WTC11 (cell line): ENCODE results near the gene PCDH10. TPM values are rescaled to one million over a fixed set of nuclear protein-coding genes. Genes with fewer than 3 reads are reported as not detected.

ENCODE experiments used
- ATAC-seq: fragments of 200-7000 bp; cut with Tn5 transposase; 2 replicates; pipeline ENCODE4 v1.10.0; 2021; ENCODE audit warnings: mild to moderate bottlenecking, moderate library complexity
- CTCF ChIA-PET: fragments of 300-600 bp; sonication (Branson Sonifier 250); formaldehyde crosslinking; loops from one replicate; lab custom pipeline; 2021; ENCODE audit warnings: antibody characterized with exemption; lab: Charles Lee
- POLR2A ChIA-PET: fragments of 350-600 bp; sonication (Branson Sonifier 250); formaldehyde crosslinking; loops from one replicate; lab custom pipeline; 2021; ENCODE audit warnings: antibody characterized with exemption; lab: Charles Lee
- DNase-seq: peaks from one replicate; pipeline ENCODE4 v3.0.0; 2021; ENCODE audit warnings: low spot score
- H3K27ac Mint-ChIP-seq: 2 replicates; pipeline ENCODE4 v1.8.0; 2021; ENCODE audit warnings: mixed read lengths
- H3K27me3 Mint-ChIP-seq: 2 replicates; pipeline ENCODE4 v1.8.0; 2021; ENCODE audit warnings: low read depth, mild to moderate bottlenecking, moderate library complexity, mixed read lengths
- H3K36me3 Mint-ChIP-seq: 2 replicates; pipeline ENCODE4 v1.8.0; 2021; ENCODE audit warnings: mixed read lengths
- H3K4me1 Mint-ChIP-seq: 2 replicates; pipeline ENCODE4 v1.8.0; 2022; ENCODE audit warnings: mixed read lengths
- H3K4me3 Mint-ChIP-seq: 2 replicates; pipeline ENCODE4 v1.8.0; 2021; ENCODE audit warnings: mild to moderate bottlenecking, moderate library complexity, mixed read lengths
- H3K9me3 Mint-ChIP-seq: 2 replicates; pipeline ENCODE4 v1.8.0; 2021; ENCODE audit warnings: mixed read lengths
- FOXJ3 ChIP-seq: sonication (generic); formaldehyde crosslinking; IDR thresholded peaks from 2 replicates; pipeline ENCODE4 v1.9.0; 2021; ENCODE audit warnings: missing genetic modification reagents, mild to moderate bottlenecking, borderline replicate concordance
- GTF2I ChIP-seq: fragments of 250-450 bp; sonication (Bioruptor Pico); conservative IDR thresholded peaks from 2 replicates; pipeline ENCODE4 v1.4.0; 2021; ENCODE audit warnings: mild to moderate bottlenecking
- HMGA2 ChIP-seq: fragments of 250-450 bp; sonication (Bioruptor Pico); IDR thresholded peaks from 2 replicates; pipeline ENCODE4 v1.4.0; 2021; ENCODE audit warnings: mild to moderate bottlenecking, moderate library complexity
- JUN ChIP-seq: sonication (generic); formaldehyde crosslinking; IDR thresholded peaks from 2 replicates; pipeline ENCODE4 v1.8.0; 2023; ENCODE audit warnings: mild to moderate bottlenecking, missing genetic modification reagents
- KAT7 ChIP-seq: sonication (generic); formaldehyde crosslinking; IDR thresholded peaks from 2 replicates; pipeline ENCODE4 v1.8.1; 2023; ENCODE audit warnings: missing genetic modification reagents, mild to moderate bottlenecking, borderline replicate concordance
- MLX ChIP-seq: sonication (generic); formaldehyde crosslinking; IDR thresholded peaks from 2 replicates; pipeline ENCODE4 v1.8.1; 2023; ENCODE audit warnings: mild to moderate bottlenecking, missing genetic modification reagents, moderate library complexity
- NFE2L1 ChIP-seq: sonication (generic); formaldehyde crosslinking; IDR thresholded peaks from 2 replicates; pipeline ENCODE4 v1.8.1; 2023; ENCODE audit warnings: missing genetic modification reagents
- NR2C2 ChIP-seq: sonication (generic); formaldehyde crosslinking; IDR thresholded peaks from 2 replicates; pipeline ENCODE4 v1.8.0; 2022; ENCODE audit warnings: mild to moderate bottlenecking, missing genetic modification reagents
- RELA ChIP-seq: sonication (generic); formaldehyde crosslinking; IDR thresholded peaks from 2 replicates; pipeline ENCODE4 v1.8.1; 2022; ENCODE audit warnings: missing genetic modification reagents, mild to moderate bottlenecking, borderline replicate concordance
- TP53 ChIP-seq: sonication (generic); formaldehyde crosslinking; IDR thresholded peaks from 2 replicates; pipeline ENCODE4 v1.8.1; 2023; ENCODE audit warnings: mild to moderate bottlenecking, missing genetic modification reagents
- ZNF396 ChIP-seq: fragments of 250-450 bp; sonication (Bioruptor Pico); IDR thresholded peaks from 2 replicates; pipeline ENCODE4 v1.8.0; 2021; ENCODE audit warnings: mild to moderate bottlenecking, moderate library complexity, borderline replicate concordance
- ZNF671 ChIP-seq: fragments of 250-450 bp; sonication (Bioruptor Pico); IDR thresholded peaks from 2 replicates; pipeline ENCODE4 v1.8.0; 2021; ENCODE audit warnings: mild to moderate bottlenecking
- total RNA-seq: library from RNA; stranded (reverse); gene quantifications from 3 replicates; pipeline ENCODE4 v1.2.3, GENCODE V29; 2021
- TF ChIP-seq, protein P1 (sequence below): sonication (generic); formaldehyde crosslinking; conservative IDR thresholded peaks from 2 replicates; pipeline ENCODE4 v1.8.1; 2023; ENCODE audit warnings: mild to moderate bottlenecking, low read depth, missing genetic modification reagents, moderate library complexity
- TF ChIP-seq, protein P2 (sequence below): sonication (generic); formaldehyde crosslinking; IDR thresholded peaks from 2 replicates; pipeline ENCODE4 v1.8.1; 2023; ENCODE audit warnings: mild to moderate bottlenecking, missing genetic modification reagents
- TF ChIP-seq, protein P3 (sequence below): sonication (generic); formaldehyde crosslinking; IDR thresholded peaks from 2 replicates; pipeline ENCODE4 v1.8.1; 2023; ENCODE audit warnings: mild to moderate bottlenecking, missing genetic modification reagents
- TF ChIP-seq, protein P4 (sequence below): sonication (generic); formaldehyde crosslinking; conservative IDR thresholded peaks from 2 replicates; pipeline ENCODE4 v1.8.1; 2022; ENCODE audit warnings: mild to moderate bottlenecking, missing genetic modification reagents
- TF ChIP-seq, protein P5 (sequence below): fragments of 250-450 bp; sonication (Bioruptor Pico); IDR thresholded peaks from 2 replicates; pipeline ENCODE4 v1.8.0; 2021; ENCODE audit warnings: mild to moderate bottlenecking
- TF ChIP-seq, protein P6 (sequence below): sonication (generic); formaldehyde crosslinking; IDR thresholded peaks from 2 replicates; pipeline ENCODE4 v1.8.1; 2022; ENCODE audit warnings: missing genetic modification reagents, borderline replicate concordance
- TF ChIP-seq, protein P7 (sequence below): sonication (generic); formaldehyde crosslinking; IDR thresholded peaks from 2 replicates; pipeline ENCODE4 v1.8.0; 2022; ENCODE audit warnings: mild to moderate bottlenecking, missing genetic modification reagents
- TF ChIP-seq, protein P8 (sequence below): sonication (generic); formaldehyde crosslinking; IDR thresholded peaks from 2 replicates; pipeline ENCODE4 v1.8.0; 2022; ENCODE audit warnings: mild to moderate bottlenecking, missing genetic modification reagents

Gene PCDH10
- total RNA-seq, 1 experiment from 2014 or later, result 7.8 TPM

DNA sequence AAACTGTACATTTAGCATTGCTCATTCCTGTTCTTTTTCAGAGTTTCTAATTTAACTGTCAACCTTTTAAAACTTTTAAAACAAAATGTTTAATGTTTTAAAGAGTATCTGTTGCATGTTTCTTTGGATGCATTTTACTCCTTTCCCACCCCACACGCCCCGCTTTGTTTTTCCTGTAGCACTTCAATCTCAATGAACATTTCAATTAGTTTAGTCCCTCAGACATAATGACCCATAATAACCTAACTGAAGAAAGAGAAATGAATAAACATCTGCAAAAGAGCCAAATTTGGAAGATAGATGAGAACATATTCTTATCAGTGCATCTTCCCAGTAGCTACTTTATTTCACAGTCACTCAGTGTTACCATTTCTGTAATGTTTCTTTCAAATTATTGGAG lies 7.5 kb downstream of the PCDH10 start (continued):
- TF ChIP-seq, protein P1, sequence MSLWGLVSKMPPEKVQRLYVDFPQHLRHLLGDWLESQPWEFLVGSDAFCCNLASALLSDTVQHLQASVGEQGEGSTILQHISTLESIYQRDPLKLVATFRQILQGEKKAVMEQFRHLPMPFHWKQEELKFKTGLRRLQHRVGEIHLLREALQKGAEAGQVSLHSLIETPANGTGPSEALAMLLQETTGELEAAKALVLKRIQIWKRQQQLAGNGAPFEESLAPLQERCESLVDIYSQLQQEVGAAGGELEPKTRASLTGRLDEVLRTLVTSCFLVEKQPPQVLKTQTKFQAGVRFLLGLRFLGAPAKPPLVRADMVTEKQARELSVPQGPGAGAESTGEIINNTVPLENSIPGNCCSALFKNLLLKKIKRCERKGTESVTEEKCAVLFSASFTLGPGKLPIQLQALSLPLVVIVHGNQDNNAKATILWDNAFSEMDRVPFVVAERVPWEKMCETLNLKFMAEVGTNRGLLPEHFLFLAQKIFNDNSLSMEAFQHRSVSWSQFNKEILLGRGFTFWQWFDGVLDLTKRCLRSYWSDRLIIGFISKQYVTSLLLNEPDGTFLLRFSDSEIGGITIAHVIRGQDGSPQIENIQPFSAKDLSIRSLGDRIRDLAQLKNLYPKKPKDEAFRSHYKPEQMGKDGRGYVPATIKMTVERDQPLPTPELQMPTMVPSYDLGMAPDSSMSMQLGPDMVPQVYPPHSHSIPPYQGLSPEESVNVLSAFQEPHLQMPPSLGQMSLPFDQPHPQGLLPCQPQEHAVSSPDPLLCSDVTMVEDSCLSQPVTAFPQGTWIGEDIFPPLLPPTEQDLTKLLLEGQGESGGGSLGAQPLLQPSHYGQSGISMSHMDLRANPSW (CRISPR knock-in tag), result no peak
- TF ChIP-seq, protein P2, sequence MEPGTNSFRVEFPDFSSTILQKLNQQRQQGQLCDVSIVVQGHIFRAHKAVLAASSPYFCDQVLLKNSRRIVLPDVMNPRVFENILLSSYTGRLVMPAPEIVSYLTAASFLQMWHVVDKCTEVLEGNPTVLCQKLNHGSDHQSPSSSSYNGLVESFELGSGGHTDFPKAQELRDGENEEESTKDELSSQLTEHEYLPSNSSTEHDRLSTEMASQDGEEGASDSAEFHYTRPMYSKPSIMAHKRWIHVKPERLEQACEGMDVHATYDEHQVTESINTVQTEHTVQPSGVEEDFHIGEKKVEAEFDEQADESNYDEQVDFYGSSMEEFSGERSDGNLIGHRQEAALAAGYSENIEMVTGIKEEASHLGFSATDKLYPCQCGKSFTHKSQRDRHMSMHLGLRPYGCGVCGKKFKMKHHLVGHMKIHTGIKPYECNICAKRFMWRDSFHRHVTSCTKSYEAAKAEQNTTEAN (CRISPR knock-in tag), result no peak
- TF ChIP-seq, protein P3, sequence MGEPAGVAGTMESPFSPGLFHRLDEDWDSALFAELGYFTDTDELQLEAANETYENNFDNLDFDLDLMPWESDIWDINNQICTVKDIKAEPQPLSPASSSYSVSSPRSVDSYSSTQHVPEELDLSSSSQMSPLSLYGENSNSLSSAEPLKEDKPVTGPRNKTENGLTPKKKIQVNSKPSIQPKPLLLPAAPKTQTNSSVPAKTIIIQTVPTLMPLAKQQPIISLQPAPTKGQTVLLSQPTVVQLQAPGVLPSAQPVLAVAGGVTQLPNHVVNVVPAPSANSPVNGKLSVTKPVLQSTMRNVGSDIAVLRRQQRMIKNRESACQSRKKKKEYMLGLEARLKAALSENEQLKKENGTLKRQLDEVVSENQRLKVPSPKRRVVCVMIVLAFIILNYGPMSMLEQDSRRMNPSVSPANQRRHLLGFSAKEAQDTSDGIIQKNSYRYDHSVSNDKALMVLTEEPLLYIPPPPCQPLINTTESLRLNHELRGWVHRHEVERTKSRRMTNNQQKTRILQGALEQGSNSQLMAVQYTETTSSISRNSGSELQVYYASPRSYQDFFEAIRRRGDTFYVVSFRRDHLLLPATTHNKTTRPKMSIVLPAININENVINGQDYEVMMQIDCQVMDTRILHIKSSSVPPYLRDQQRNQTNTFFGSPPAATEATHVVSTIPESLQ, result no peak
- no peak for TF ChIP-seq ZNF396 (CRISPR knock-in tag)

DNA sequence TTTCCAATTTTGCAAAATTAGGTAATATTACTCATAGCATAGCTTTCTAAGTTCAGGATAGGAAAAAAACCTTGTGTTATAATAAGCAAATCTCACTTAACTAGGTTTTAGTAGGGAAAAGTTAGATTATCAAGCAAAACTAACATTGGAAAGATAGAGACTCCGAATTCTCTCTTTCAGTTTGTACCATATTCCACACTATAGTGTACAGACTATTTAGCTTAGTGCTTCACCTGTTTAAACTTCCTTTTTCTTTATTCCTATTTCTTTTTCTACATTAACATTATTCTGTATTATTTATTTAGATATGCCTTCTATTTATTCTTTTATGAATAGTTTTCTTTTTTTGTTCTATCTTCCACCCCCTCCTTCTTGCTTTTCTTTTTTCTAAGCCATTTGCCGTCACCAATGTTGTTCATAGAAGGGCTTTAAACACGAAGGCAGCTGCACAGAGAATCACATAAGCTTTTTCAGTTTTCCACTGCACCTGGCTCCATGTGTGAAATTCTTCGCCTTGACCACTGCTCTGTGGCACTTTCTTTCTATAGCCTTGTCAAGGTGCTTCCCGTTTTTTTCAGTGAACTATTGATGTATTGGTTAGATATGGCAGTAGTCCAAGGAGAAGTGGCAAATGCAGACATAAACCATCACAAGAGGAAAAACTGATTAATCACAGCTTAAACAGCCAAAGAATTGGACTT lies 8.5 kb downstream of the PCDH10 start:
- Mint-ChIP-seq H3K36me3 (no peaks in the 10 kb centered on the region), H3K4me3 (no peak overlapping the region), H3K9me3 (no peaks in the 10 kb centered on the region), H3K27ac (no peak overlapping the region), H3K27me3 (peaks cover 14% of the 10 kb centered on the region), H3K4me1 (peaks cover 36% of the 10 kb centered on the region)
- no peak for TF ChIP-seq MLX (CRISPR knock-in tag)
- TF ChIP-seq RELA (CRISPR knock-in tag), result no peak
- no peak for TF ChIP-seq ZNF671 (CRISPR knock-in tag)
- no peak for TF ChIP-seq JUN
- TF ChIP-seq, protein P4, sequence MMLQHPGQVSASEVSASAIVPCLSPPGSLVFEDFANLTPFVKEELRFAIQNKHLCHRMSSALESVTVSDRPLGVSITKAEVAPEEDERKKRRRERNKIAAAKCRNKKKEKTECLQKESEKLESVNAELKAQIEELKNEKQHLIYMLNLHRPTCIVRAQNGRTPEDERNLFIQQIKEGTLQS, result no peak
- TF ChIP-seq GTF2I (CRISPR knock-in tag), result no peak
- TF ChIP-seq, protein P5, sequence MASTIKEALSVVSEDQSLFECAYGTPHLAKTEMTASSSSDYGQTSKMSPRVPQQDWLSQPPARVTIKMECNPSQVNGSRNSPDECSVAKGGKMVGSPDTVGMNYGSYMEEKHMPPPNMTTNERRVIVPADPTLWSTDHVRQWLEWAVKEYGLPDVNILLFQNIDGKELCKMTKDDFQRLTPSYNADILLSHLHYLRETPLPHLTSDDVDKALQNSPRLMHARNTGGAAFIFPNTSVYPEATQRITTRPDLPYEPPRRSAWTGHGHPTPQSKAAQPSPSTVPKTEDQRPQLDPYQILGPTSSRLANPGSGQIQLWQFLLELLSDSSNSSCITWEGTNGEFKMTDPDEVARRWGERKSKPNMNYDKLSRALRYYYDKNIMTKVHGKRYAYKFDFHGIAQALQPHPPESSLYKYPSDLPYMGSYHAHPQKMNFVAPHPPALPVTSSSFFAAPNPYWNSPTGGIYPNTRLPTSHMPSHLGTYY, result no peak
- TF ChIP-seq NR2C2 (CRISPR knock-in tag), result no peak
- TF ChIP-seq, protein P6, sequence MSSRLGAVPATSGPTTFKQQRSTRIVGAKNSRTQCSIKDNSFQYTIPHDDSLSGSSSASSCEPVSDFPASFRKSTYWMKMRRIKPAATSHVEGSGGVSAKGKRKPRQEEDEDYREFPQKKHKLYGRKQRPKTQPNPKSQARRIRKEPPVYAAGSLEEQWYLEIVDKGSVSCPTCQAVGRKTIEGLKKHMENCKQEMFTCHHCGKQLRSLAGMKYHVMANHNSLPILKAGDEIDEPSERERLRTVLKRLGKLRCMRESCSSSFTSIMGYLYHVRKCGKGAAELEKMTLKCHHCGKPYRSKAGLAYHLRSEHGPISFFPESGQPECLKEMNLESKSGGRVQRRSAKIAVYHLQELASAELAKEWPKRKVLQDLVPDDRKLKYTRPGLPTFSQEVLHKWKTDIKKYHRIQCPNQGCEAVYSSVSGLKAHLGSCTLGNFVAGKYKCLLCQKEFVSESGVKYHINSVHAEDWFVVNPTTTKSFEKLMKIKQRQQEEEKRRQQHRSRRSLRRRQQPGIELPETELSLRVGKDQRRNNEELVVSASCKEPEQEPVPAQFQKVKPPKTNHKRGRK, result no peak
- TF ChIP-seq KAT7, result no peak
- TF ChIP-seq, protein P7, sequence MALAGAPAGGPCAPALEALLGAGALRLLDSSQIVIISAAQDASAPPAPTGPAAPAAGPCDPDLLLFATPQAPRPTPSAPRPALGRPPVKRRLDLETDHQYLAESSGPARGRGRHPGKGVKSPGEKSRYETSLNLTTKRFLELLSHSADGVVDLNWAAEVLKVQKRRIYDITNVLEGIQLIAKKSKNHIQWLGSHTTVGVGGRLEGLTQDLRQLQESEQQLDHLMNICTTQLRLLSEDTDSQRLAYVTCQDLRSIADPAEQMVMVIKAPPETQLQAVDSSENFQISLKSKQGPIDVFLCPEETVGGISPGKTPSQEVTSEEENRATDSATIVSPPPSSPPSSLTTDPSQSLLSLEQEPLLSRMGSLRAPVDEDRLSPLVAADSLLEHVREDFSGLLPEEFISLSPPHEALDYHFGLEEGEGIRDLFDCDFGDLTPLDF (CRISPR knock-in tag), result no peak
- TF ChIP-seq, protein P8, sequence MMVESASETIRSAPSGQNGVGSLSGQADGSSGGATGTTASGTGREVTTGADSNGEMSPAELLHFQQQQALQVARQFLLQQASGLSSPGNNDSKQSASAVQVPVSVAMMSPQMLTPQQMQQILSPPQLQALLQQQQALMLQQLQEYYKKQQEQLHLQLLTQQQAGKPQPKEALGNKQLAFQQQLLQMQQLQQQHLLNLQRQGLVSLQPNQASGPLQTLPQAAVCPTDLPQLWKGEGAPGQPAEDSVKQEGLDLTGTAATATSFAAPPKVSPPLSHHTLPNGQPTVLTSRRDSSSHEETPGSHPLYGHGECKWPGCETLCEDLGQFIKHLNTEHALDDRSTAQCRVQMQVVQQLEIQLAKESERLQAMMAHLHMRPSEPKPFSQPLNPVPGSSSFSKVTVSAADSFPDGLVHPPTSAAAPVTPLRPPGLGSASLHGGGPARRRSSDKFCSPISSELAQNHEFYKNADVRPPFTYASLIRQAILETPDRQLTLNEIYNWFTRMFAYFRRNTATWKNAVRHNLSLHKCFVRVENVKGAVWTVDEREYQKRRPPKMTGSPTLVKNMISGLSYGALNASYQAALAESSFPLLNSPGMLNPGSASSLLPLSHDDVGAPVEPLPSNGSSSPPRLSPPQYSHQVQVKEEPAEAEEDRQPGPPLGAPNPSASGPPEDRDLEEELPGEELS (CRISPR knock-in tag), result no peak
- no peak for TF ChIP-seq FOXJ3 (CRISPR knock-in tag)
- no peak for TF ChIP-seq TP53
- no peak for TF ChIP-seq HMGA2 (CRISPR knock-in tag)
- no peak for TF ChIP-seq NFE2L1 (CRISPR knock-in tag)
- DNase-seq (no peak), ATAC-seq (no peak)
- POLR2A ChIA-PET, result no interaction called here
- CTCF ChIA-PET, result no interaction called here
